ENCODE results near the gene DGCR2.

DGCR2 gene

GRCh38 chr22:19069451-19069850, 52.8 kb downstream of the DGCR2 start:
- H3K9me3 ChIP-seq (ENCODE audit: control insufficient read depth in 5 of 5, low read length in 5 of 5): no peaks in the 10 kb centered on the region
- H3K4me3 ChIP-seq (ENCODE audit: low read depth in 1 of 5, low read length in 5 of 5): no peak overlapping the region
- H3K27me3 ChIP-seq (ENCODE audit: control insufficient read depth in 5 of 5, insufficient read depth in 4 of 5, low read length in 5 of 5): no peaks in the 10 kb centered on the region
- no peak overlapping the region for H3K9ac ChIP-seq (ENCODE audit: low read length in 5 of 5)
- H3K36me3 ChIP-seq (ENCODE audit: control insufficient read depth in 5 of 5, insufficient read depth in 5 of 5, low read length in 5 of 5): peaks cover 3 to 55% (median 45%) of the 10 kb centered on the region in 5 donors
- no peak overlapping the region for H3K27ac ChIP-seq (ENCODE audit: low read depth, low read length)
- peaks cover 0 to 9% (median 8%) of the 10 kb centered on the region in 5 donors for H3K4me1 ChIP-seq (ENCODE audit: control insufficient read depth in 5 of 5, insufficient read depth in 5 of 5, low read length in 5 of 5)

- Histone ChIP-seq H3K36me3 (ENCODE audit: control insufficient read depth in 5 of 5, insufficient read depth in 5 of 5, low read length in 5 of 5) (peaks cover 3 to 61% (median 51%) of the 10 kb centered on the region in 5 donors), H3K27me3 (ENCODE audit: control insufficient read depth in 5 of 5, insufficient read depth in 4 of 5, low read length in 5 of 5) (no peaks in the 10 kb centered on the region)
These were observed 53.4 kb downstream of the DGCR2 start for GRCh38 chr22:19068784-19069271.

GRCh38 chr22:19067696-19068348, 54.4 kb downstream of the DGCR2 start:
- peaks cover 0 to 20% (median 15%) of the 10 kb centered on the region in 5 donors for H3K4me1 ChIP-seq (ENCODE audit: control insufficient read depth in 5 of 5, insufficient read depth in 5 of 5, low read length in 5 of 5)
- peaks cover 3 to 70% (median 59%) of the 10 kb centered on the region in 5 donors for H3K36me3 ChIP-seq (ENCODE audit: control insufficient read depth in 5 of 5, insufficient read depth in 5 of 5, low read length in 5 of 5)
- no peak overlapping the region for H3K9ac ChIP-seq (ENCODE audit: low read length in 5 of 5)
- H3K9me3 ChIP-seq (ENCODE audit: control insufficient read depth in 5 of 5, low read length in 5 of 5): no peaks in the 10 kb centered on the region
- H3K27me3 ChIP-seq (ENCODE audit: control insufficient read depth in 5 of 5, insufficient read depth in 4 of 5, low read length in 5 of 5): no peaks in the 10 kb centered on the region
- H3K4me3 ChIP-seq (ENCODE audit: low read depth in 1 of 5, low read length in 5 of 5): no peak overlapping the region
- H3K27ac ChIP-seq (ENCODE audit: low read depth, low read length): no peak overlapping the region

More at GRCh38 chr22:19068784-19069271, 53.4 kb downstream of the DGCR2 start:
- Histone ChIP-seq H3K4me3 (ENCODE audit: low read depth in 1 of 5, low read length in 5 of 5) (no peak overlapping the region), H3K4me1 (ENCODE audit: control insufficient read depth in 5 of 5, insufficient read depth in 5 of 5, low read length in 5 of 5) (peaks cover 0 to 13% (median 11%) of the 10 kb centered on the region in 5 donors), H3K9me3 (ENCODE audit: control insufficient read depth in 5 of 5, low read length in 5 of 5) (no peaks in the 10 kb centered on the region), H3K9ac (ENCODE audit: low read length in 5 of 5) (no peak overlapping the region), H3K27ac (ENCODE audit: low read depth, low read length) (no peak overlapping the region)

GRCh38 chr22:19066531-19067271, 55.5 kb downstream of the DGCR2 start:
- peaks cover 3 to 81% (median 67%) of the 10 kb centered on the region in 5 donors for H3K36me3 ChIP-seq (ENCODE audit: control insufficient read depth in 5 of 5, insufficient read depth in 5 of 5, low read length in 5 of 5)
- peaks cover 3 to 31% (median 26%) of the 10 kb centered on the region in 5 donors for H3K4me1 ChIP-seq (ENCODE audit: control insufficient read depth in 5 of 5, insufficient read depth in 5 of 5, low read length in 5 of 5)
- H3K4me3 ChIP-seq (ENCODE audit: low read depth in 1 of 5, low read length in 5 of 5): no peak overlapping the region
- H3K27ac ChIP-seq (ENCODE audit: low read depth, low read length): no peak overlapping the region
- H3K27me3 ChIP-seq (ENCODE audit: control insufficient read depth in 5 of 5, insufficient read depth in 4 of 5, low read length in 5 of 5): no peaks in the 10 kb centered on the region
- no peaks in the 10 kb centered on the region for H3K9me3 ChIP-seq (ENCODE audit: control insufficient read depth in 5 of 5, low read length in 5 of 5)
- peak overlapping the region in 1 of 5 donors; percentile 4 for H3K9ac ChIP-seq (ENCODE audit: low read length in 5 of 5)

GRCh38 chr22:19065929-19066328, 56.3 kb downstream of the DGCR2 start:
- Histone ChIP-seq H3K27ac (ENCODE audit: low read depth, low read length) (no peak overlapping the region), H3K4me1 (ENCODE audit: control insufficient read depth in 5 of 5, insufficient read depth in 5 of 5, low read length in 5 of 5) (peaks cover 3 to 33% (median 28%) of the 10 kb centered on the region in 5 donors), H3K9me3 (ENCODE audit: control insufficient read depth in 5 of 5, low read length in 5 of 5) (no peaks in the 10 kb centered on the region), H3K27me3 (ENCODE audit: control insufficient read depth in 5 of 5, insufficient read depth in 4 of 5, low read length in 5 of 5) (no peaks in the 10 kb centered on the region), H3K9ac (ENCODE audit: low read length in 5 of 5) (no peak overlapping the region), H3K36me3 (ENCODE audit: control insufficient read depth in 5 of 5, insufficient read depth in 5 of 5, low read length in 5 of 5) (peaks cover 3 to 87% (median 68%) of the 10 kb centered on the region in 5 donors), H3K4me3 (ENCODE audit: low read depth in 1 of 5, low read length in 5 of 5) (no peak overlapping the region)

- H3K4me3 ChIP-seq (ENCODE audit: low read depth in 1 of 5, low read length in 5 of 5): no peak overlapping the region
- H3K4me1 ChIP-seq (ENCODE audit: control insufficient read depth in 5 of 5, insufficient read depth in 5 of 5, low read length in 5 of 5): peaks cover 3 to 33% (median 28%) of the 10 kb centered on the region in 5 donors
- H3K9ac ChIP-seq (ENCODE audit: low read length in 5 of 5): no peak overlapping the region
- H3K9me3 ChIP-seq (ENCODE audit: control insufficient read depth in 5 of 5, low read length in 5 of 5): no peaks in the 10 kb centered on the region
- H3K36me3 ChIP-seq (ENCODE audit: control insufficient read depth in 5 of 5, insufficient read depth in 5 of 5, low read length in 5 of 5): peaks cover 3 to 87% (median 69%) of the 10 kb centered on the region in 5 donors
- H3K27ac ChIP-seq (ENCODE audit: low read depth, low read length): no peak overlapping the region
- H3K27me3 ChIP-seq (ENCODE audit: control insufficient read depth in 5 of 5, insufficient read depth in 4 of 5, low read length in 5 of 5): no peaks in the 10 kb centered on the region
These were observed 56.8 kb downstream of the DGCR2 start for GRCh38 chr22:19065298-19065859.

- H3K36me3 ChIP-seq (ENCODE audit: control insufficient read depth in 5 of 5, insufficient read depth in 5 of 5, low read length in 5 of 5): peaks cover 3 to 89% (median 75%) of the 10 kb centered on the region in 5 donors
- H3K4me1 ChIP-seq (ENCODE audit: control insufficient read depth in 5 of 5, insufficient read depth in 5 of 5, low read length in 5 of 5): peaks cover 3 to 33% (median 28%) of the 10 kb centered on the region in 5 donors
- H3K9me3 ChIP-seq (ENCODE audit: control insufficient read depth in 5 of 5, low read length in 5 of 5): no peaks in the 10 kb centered on the region
- H3K9ac ChIP-seq (ENCODE audit: low read length in 5 of 5): no peak overlapping the region
- no peak overlapping the region for H3K4me3 ChIP-seq (ENCODE audit: low read depth in 1 of 5, low read length in 5 of 5)
- no peak overlapping the region for H3K27ac ChIP-seq (ENCODE audit: low read depth, low read length)
- H3K27me3 ChIP-seq (ENCODE audit: control insufficient read depth in 5 of 5, insufficient read depth in 4 of 5, low read length in 5 of 5): no peaks in the 10 kb centered on the region
These were observed 57.7 kb downstream of the DGCR2 start for GRCh38 chr22:19064354-19065054.

- Histone ChIP-seq H3K27me3 (ENCODE audit: control insufficient read depth in 5 of 5, insufficient read depth in 4 of 5, low read length in 5 of 5) (no peaks in the 10 kb centered on the region), H3K4me1 (ENCODE audit: control insufficient read depth in 5 of 5, insufficient read depth in 5 of 5, low read length in 5 of 5) (peaks cover 3 to 28% (median 24%) of the 10 kb centered on the region in 5 donors), H3K4me3 (ENCODE audit: low read depth in 1 of 5, low read length in 5 of 5) (no peak overlapping the region), H3K9ac (ENCODE audit: low read length in 5 of 5) (no peak overlapping the region), H3K36me3 (ENCODE audit: control insufficient read depth in 5 of 5, insufficient read depth in 5 of 5, low read length in 5 of 5) (peaks cover 3 to 94% (median 82%) of the 10 kb centered on the region in 5 donors), H3K27ac (ENCODE audit: low read depth, low read length) (no peak overlapping the region), H3K9me3 (ENCODE audit: control insufficient read depth in 5 of 5, low read length in 5 of 5) (no peaks in the 10 kb centered on the region)
These were observed 58.4 kb downstream of the DGCR2 start for GRCh38 chr22:19063581-19064353.

- Histone ChIP-seq H3K4me1 (ENCODE audit: control insufficient read depth in 5 of 5, insufficient read depth in 5 of 5, low read length in 5 of 5) (peaks cover 3 to 23% (median 19%) of the 10 kb centered on the region in 5 donors), H3K27ac (ENCODE audit: low read depth, low read length) (no peak overlapping the region), H3K27me3 (ENCODE audit: control insufficient read depth in 5 of 5, insufficient read depth in 4 of 5, low read length in 5 of 5) (no peaks in the 10 kb centered on the region), H3K36me3 (ENCODE audit: control insufficient read depth in 5 of 5, insufficient read depth in 5 of 5, low read length in 5 of 5) (peaks cover 3 to 94% (median 85%) of the 10 kb centered on the region in 5 donors), H3K4me3 (ENCODE audit: low read depth in 1 of 5, low read length in 5 of 5) (no peak overlapping the region), H3K9ac (ENCODE audit: low read length in 5 of 5) (no peak overlapping the region), H3K9me3 (ENCODE audit: control insufficient read depth in 5 of 5, low read length in 5 of 5) (no peaks in the 10 kb centered on the region)
These were observed 59.3 kb downstream of the DGCR2 start for GRCh38 chr22:19062943-19063308.

Measured in subcutaneous abdominal adipose tissue (tissue), 5 donors.